ENCODE results near the gene SCGB1C1. TPM values are rescaled to one million over a fixed set of nuclear protein-coding genes. Genes with fewer than 3 reads are reported as not detected.
"Not testable (repeated sequence)": the region's sequence is repeated elsewhere in the genome, so short reads cannot be mapped to it uniquely, and the experiment has no call there.

The SCGB1C1 gene
- polyA plus RNA-seq, 3 donors from 2014 or later: not detected

DNA sequence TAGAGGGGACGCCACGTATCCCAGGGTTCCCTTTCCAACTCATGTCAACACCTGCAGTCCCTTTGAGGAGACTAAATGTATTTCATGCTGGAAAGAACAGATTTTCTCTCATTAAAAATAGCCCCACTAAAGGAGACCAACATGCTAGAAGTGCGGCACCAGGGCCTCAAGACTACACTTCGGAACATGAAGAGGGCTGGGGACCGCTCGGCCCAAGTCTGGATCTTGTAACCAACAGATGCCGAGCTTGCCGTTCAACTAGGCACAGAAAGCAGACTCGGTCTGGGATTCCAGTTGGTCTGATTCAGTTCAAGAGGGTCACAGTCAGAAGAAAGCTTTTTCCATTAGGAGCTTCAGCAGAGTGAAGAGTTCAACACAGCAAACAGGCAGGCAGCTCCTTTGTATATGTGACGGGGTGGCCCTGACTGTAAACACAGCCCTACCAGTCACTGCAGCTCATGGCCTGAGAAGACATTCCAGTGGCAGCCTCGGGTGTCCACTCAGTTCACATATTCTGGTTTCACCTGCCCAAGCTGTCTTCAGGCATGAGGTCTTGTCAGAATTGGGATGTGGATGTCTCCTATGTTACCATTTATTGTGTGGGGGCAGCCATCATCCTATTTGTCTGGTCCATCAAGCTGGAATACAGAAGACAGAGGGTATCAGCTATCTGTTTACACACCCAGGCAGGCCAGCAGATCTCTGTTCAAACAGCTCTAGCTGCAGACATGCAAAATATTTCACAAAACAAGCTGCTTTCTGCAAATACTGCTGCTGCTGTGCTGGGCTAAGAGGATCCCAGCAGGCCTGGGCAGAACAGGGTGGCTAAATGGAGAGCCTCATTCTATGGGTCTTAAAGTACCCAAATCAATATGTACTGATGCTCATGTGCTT is 23.4 kb downstream of the SCGB1C1 start:
- Mint-ChIP-seq H3K36me3 (peaks cover 6 to 17% (median 11%) of the 10 kb centered on the region in 3 donors), H3K9me3 (no peaks in the 10 kb centered on the region), H3K4me1 (peaks cover 2 to 9% of the 10 kb centered on the region in 2 donors), H3K27me3 (ENCODE audit: low read depth in 3 of 3) (peaks cover 0 to 7% (median 0%) of the 10 kb centered on the region in 3 donors), H3K4me3 (no peak overlapping the region), H3K27ac (peak overlapping the region in 2 of 6 donors; percentile 46 to 57)
- no peak for DNase-seq

DNA sequence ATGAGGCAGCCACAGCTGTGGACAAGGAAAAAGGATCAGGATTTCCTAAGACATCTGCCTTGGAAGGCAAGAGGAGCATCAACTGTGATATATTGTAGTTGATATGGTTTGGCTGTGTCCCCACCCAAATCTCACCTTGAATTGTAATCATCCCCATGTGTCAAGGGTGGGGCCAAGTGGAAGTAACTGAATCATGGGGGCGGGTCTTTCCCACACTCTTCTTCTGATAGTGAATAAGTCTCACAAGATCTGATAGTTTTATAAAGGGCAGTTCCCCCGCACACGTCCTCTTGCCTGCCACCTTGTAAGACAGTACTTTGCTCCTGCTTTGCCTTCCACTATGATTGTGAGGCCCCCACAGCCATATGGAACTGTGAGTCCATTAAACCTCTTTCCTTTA is 24.8 kb downstream of the SCGB1C1 start:
- no peaks in the 10 kb centered on the region for H3K9me3 Mint-ChIP-seq
- H3K27me3 Mint-ChIP-seq (ENCODE audit: low read depth in 3 of 3): peaks cover 0 to 5% (median 0%) of the 10 kb centered on the region in 3 donors
- H3K36me3 Mint-ChIP-seq: peaks cover 6 to 19% (median 14%) of the 10 kb centered on the region in 3 donors
- peak overlapping the region in 4 of 6 donors; percentile 0 to 53 (median 18) for H3K27ac Mint-ChIP-seq
- H3K4me1 Mint-ChIP-seq: peaks cover 0 to 6% of the 10 kb centered on the region in 2 donors
- no peak overlapping the region for H3K4me3 Mint-ChIP-seq
- DNase-seq: no peak

DNA sequence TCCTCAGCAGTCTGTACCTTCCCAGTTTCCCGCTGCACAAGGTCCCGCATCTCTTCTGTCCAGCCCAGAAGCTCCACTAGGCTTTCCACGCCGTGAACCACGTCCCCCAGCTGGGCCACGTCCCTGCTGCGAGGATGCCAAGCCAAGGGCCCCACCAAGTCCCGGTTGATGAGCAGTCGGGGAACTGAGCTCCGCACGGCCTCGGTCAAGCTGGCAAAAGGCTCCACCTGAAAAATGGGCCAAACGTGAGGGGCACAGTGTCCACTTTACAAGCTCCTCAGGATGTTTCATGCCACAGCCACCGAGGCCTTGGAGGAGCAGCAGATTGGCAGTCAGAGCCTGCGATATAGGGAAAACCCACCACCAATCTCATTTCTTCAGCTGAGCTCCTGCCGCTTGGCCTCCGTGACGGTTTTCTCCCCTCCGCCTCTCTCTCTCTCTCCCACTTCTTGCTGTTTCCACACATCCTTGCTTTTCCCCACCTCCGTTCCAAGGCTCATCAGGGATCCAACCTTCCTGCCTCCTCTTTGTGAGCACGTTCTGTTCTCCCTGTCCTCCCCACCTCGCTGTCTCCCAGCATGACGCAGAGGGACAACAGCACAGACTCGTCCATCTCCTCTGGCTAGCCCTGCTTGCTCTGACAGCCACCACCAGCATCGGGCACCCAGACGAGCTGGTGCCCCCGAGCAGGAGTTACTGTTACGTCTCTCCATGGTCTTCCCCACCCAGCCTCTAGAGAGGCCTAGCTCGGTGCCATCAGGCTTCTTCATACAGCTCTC is 26.1 kb downstream of the SCGB1C1 start:
- no peak for DNase-seq
- Mint-ChIP-seq H3K27ac (no peak overlapping the region), H3K4me3 (no peak overlapping the region), H3K36me3 (peaks cover 9 to 19% (median 16%) of the 10 kb centered on the region in 3 donors), H3K4me1 (peaks cover 0 to 6% of the 10 kb centered on the region in 2 donors), H3K27me3 (ENCODE audit: low read depth in 3 of 3) (peaks cover 0 to 5% (median 0%) of the 10 kb centered on the region in 3 donors), H3K9me3 (no peaks in the 10 kb centered on the region)

DNA sequence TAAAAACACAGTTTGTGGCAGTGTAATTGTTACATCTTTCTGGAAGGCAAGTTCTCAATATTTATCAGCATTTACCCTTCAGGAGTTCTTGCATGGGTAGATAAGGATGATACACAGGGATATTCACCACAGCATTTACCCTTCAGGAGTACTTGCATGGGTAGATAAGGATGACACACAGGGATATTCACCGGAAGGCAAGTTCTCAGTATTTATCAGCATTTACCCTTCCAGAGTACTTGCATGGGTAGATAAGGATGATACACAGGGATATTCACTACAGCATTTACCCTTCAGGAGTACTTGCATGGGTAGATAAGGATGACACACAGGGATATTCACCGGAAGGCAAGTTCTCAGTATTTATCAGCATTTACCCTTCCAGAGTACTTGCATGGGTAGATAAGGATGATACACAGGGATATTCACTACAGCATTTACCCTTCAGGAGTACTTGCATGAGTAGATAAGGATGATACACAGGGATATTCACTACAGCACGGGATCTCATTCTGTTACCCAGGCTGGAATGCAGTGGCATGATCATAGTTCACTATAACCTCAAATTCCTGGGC is 27.9 kb downstream of the SCGB1C1 start:
- not testable (repeated sequence) for H3K27me3 Mint-ChIP-seq (ENCODE audit: low read depth in 3 of 3); H3K4me3 Mint-ChIP-seq; H3K27ac Mint-ChIP-seq; DNase-seq; H3K4me1 Mint-ChIP-seq; H3K9me3 Mint-ChIP-seq
- peaks cover 13 to 21% (median 16%) of the 10 kb centered on the region in 3 donors for H3K36me3 Mint-ChIP-seq

DNA sequence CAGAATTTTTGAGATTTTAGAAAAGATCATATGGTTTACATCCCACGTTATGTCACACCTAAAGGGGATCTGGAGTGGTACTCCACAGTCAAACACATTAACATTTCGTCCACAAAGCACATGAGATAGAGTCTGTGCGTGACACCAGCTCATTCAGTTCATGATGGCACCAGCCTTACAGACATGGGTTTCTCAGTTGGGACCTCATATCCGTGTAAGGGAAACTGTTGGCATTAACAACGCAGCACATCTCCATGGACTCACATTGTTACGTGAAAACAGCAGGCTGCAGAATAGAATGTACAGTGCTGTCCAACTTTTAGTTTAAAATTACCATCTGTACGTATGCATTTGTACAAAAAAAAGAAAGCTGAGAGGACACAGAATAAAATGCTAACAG is 28.7 kb downstream of the SCGB1C1 start:
- no peaks in the 10 kb centered on the region for H3K9me3 Mint-ChIP-seq
- no peak overlapping the region for H3K27ac Mint-ChIP-seq
- DNase-seq: no peak
- peaks cover 0 to 6% of the 10 kb centered on the region in 2 donors for H3K4me1 Mint-ChIP-seq
- no peak overlapping the region for H3K4me3 Mint-ChIP-seq
- peaks cover 14 to 24% (median 16%) of the 10 kb centered on the region in 3 donors for H3K36me3 Mint-ChIP-seq
- peaks cover 0 to 3% (median 2%) of the 10 kb centered on the region in 3 donors for H3K27me3 Mint-ChIP-seq (ENCODE audit: low read depth in 3 of 3)

DNA sequence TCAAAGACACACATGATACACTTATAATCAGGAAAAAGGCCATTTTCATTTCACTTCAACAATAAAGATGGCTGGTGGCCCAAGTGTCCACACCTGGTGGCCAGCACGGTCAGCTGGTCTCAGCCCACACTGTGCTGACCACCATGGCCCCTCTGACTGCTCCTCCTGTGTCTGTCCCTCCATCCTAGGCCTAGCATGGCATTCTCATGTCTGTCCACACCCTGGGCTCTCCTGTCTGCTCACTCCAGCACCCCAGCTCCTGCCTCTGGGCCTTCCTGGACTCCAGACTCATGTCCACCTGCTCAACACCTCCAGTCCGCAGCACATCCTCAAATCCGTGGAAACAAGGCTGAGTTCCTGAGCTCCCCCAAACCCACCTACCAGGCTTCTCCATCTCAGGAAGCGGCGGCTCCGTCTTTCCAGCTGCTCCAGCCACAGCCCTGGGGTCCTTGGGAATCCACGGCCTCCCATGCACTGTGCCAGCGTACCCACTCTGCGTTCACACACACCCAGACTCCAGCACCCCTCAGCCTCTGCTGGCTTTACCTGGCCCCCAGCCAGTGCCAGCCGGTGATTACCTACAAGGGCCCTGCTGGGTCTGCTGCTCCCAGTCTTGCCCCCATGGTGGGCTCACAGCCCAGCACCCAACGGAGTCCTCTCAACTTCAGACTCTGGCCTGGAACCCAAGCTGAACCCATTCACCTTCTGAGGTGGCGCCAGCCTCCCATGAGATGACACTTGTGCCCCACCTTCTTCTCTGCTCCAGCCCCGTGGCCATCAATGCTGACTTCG is 29.3 kb downstream of the SCGB1C1 start:
- peak overlapping the region in 2 of 6 donors; percentile 43 to 47 for H3K27ac Mint-ChIP-seq

DNA sequence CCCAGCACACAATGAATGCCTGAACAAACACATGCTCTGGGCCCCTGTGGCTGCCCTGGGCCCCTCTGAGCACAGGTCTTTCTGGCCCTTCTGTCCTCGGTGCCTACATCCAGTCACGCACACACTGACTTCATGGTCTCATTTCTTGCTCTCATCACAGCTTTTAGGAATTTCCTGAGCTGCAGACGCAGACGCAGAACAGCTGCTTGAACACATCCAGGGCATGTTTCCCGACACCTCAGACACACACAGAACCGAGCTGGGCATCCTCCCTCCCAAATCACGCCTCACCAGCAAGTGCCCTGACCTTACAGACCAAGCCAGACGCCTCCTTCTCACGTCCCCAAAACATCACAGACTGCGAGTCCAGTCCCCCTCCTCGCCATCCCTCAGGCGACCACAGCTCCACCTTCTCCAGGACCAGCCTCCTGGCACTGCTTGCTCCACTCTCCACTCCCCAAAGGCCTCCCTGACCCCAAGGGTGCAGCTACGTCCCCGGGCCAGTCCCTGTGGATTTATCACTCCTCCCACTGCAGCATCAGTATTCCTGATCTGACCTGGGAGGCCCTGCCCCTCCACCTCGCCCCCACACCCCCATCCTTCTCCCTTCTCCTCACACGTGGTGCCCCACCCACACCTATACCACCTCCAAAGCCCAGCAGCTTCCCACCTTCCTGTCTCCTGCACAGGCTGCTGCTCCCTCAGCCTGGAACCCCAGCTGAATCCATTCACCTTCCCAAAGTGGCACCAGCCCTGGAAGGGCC is 30.3 kb downstream of the SCGB1C1 start:
- Mint-ChIP-seq H3K4me1 (no peaks in the 10 kb centered on the region), H3K27ac (peak overlapping the region in 3 of 6 donors; percentile 31 to 65 (median 35)), H3K36me3 (peaks cover 14 to 28% (median 20%) of the 10 kb centered on the region in 3 donors), H3K9me3 (no peaks in the 10 kb centered on the region), H3K27me3 (ENCODE audit: low read depth in 3 of 3) (peaks cover 0 to 4% (median 2%) of the 10 kb centered on the region in 3 donors), H3K4me3 (no peak overlapping the region)
- no peak for DNase-seq

More for the DNA sequence above, 29.3 kb downstream of the SCGB1C1 start:
- Mint-ChIP-seq H3K36me3 (peaks cover 14 to 24% (median 16%) of the 10 kb centered on the region in 3 donors), H3K27me3 (ENCODE audit: low read depth in 3 of 3) (peaks cover 0 to 3% (median 2%) of the 10 kb centered on the region in 3 donors), H3K4me1 (peaks cover 0 to 6% of the 10 kb centered on the region in 2 donors), H3K4me3 (no peak overlapping the region), H3K9me3 (no peaks in the 10 kb centered on the region)
- DNase-seq: no peak

DNA sequence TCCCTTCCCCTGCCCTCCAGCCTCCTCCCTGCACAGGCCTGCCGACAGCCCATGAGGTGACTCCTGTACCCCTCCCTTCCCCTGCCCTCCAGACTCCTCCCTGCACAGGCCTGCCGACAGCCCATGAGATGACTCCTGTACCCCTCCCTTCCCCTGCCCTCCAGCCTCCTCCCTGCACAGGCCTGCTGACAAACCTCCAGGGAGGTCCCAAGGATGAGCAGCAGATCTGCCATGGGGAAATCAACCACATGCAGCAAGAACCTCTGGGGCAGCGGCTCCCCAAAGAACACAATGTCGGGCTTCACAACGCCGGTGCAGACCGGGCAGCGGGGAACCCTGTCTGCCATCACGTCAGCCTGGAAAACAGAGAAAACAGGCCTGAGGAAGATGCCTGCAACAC is 31.0 kb downstream of the SCGB1C1 start:
- no peak for DNase-seq
- Mint-ChIP-seq H3K27ac (no peak overlapping the region), H3K9me3 (no peaks in the 10 kb centered on the region), H3K4me1 (no peaks in the 10 kb centered on the region), H3K27me3 (ENCODE audit: low read depth in 3 of 3) (peaks cover 0 to 4% (median 2%) of the 10 kb centered on the region in 3 donors), H3K4me3 (no peak overlapping the region), H3K36me3 (peaks cover 14 to 32% (median 26%) of the 10 kb centered on the region in 3 donors)

DNA sequence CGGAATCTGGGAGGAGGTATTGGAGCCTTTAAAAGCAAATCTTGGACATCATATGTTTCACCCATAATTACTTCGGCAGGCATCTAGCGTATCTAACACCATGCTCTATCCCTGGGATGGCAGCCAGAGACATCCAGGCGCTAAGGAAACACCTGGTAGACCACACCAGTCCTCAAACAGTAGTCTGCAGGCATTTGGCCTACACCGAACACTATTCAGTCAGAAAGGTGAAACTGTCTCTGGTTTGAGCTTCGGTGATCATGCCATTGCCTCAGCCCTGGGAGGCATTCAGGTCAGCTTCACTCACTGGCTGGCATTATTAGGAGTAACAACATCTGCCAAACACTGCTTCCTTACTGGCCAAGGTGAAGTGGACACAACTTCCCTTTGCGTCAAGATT is 31.5 kb downstream of the SCGB1C1 start:
- no peaks in the 10 kb centered on the region for H3K9me3 Mint-ChIP-seq
- peaks cover 12 to 29% (median 22%) of the 10 kb centered on the region in 3 donors for H3K36me3 Mint-ChIP-seq
- no peak for DNase-seq
- no peak overlapping the region for H3K27ac Mint-ChIP-seq
- H3K27me3 Mint-ChIP-seq (ENCODE audit: low read depth in 3 of 3): peaks cover 0 to 2% (median 1%) of the 10 kb centered on the region in 3 donors
- no peaks in the 10 kb centered on the region for H3K4me1 Mint-ChIP-seq
- H3K4me3 Mint-ChIP-seq: no peak overlapping the region

DNA sequence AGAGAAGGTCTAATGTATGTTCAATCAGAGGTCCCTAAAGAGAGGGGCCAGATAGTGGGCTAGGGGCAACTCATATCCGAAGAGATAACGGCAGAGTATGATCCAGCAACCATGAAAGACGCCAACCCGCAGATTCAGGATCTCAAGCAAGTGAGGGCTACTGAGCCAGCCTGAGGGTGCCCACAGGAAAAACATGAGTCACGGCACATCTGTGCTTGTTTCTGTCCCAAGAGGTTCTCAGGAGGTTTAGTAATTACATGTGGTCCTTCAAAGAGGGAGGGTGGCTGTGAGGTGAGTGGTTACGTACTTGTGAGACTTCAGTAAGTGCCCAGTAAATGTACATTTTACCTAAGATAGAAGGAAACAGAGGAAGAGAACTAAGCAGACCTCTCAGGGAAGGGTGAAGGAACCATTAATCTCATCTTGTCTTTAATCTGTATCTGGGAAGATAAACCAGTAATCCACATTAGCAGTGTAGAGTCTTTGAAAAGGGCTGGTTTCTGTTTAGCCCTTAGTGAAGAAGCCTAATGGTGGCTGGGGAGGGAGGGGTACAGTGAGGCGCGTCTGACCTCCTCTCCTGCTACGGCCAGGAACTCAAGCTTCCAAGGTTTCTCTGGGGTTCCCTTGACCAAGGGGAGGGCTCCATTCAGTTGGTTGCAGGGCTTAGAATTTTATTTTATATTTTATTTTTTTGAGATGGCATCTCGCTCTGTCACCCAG is 33.0 kb downstream of the SCGB1C1 start:
- peaks cover 0 to 2% (median 1%) of the 10 kb centered on the region in 3 donors for H3K27me3 Mint-ChIP-seq (ENCODE audit: low read depth in 3 of 3)
- H3K27ac Mint-ChIP-seq: peak overlapping the region in 2 of 6 donors; percentile 55 to 69
- H3K36me3 Mint-ChIP-seq: peaks cover 14 to 28% (median 23%) of the 10 kb centered on the region in 3 donors
- H3K4me3 Mint-ChIP-seq: no peak overlapping the region
- no peaks in the 10 kb centered on the region for H3K4me1 Mint-ChIP-seq
- no peaks in the 10 kb centered on the region for H3K9me3 Mint-ChIP-seq
- DNase-seq: no peak

DNA sequence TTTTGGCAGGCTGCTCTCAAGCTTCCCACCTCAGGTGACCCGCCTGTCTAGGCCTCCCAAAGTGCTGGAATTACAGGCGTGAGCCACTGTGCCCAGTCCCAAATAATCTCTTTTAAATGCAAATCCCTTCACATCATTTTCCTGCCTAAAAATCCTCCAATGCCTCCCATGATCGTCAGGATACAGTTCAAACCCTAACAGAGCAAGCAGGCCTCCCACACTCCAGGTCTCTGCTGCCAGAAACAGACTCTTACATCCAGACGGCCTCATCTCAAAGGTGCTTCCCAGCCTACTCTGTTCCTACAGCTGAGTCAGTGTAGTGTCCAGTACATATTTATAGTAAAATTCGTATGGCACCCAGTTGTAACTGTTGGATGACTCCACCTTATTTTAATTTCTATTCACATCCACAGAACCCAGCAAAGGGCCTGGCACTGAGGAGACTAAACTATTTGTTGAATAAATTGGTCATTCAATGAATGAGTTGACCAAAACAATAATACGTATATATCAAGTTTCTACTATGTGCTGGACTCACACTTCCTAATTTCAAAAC is 35.0 kb downstream of the SCGB1C1 start:
- Mint-ChIP-seq H3K4me3 (no peak overlapping the region), H3K4me1 (no peaks in the 10 kb centered on the region), H3K9me3 (no peaks in the 10 kb centered on the region), H3K27me3 (ENCODE audit: low read depth in 3 of 3) (peaks cover 0 to 2% (median 1%) of the 10 kb centered on the region in 3 donors), H3K27ac (peak overlapping the region in 1 of 6 donors; percentile 64), H3K36me3 (peaks cover 9 to 20% (median 18%) of the 10 kb centered on the region in 3 donors)
- DNase-seq: no peak
